Neural cell (in vitro differentiated cells): ENCODE data around the gene ERG28. TPM values are rescaled to one million over a fixed set of nuclear protein-coding genes. Genes with fewer than 3 reads are reported as not detected.
"Not testable (repeated sequence)": the region's sequence is repeated elsewhere in the genome, so short reads cannot be mapped to it uniquely, and the experiment has no call there.

Source experiments
- H2AFZ ChIP-seq: fragments of 200-600, 300-800 bp; sonication (generic), shearing (Covaris generic); 2 replicates; pipeline ENCODE4 v1.6.0; 2014; ENCODE audit warnings: low read depth, mild to moderate bottlenecking, antibody characterized with exemption, low read length, moderate library complexity
- H3F3A ChIP-seq: fragments of 200-600 bp; shearing (Covaris generic); 2 replicates; pipeline ENCODE4 v1.6.1; 2016; ENCODE audit warnings: mild to moderate bottlenecking, moderate library complexity, mixed read lengths, antibody characterized with exemption, low read length; ENCODE audit not compliant: insufficient read depth, poor library complexity, severe bottlenecking
- H3K27ac ChIP-seq: fragments of 200-600, 300-800 bp; sonication (generic), shearing (Covaris generic); 2 replicates; pipeline ENCODE4 v1.5.1; 2014; ENCODE audit warnings: mild to moderate bottlenecking, low read length, moderate library complexity
- H3K27me3 ChIP-seq: fragments of 300-800, 200-600 bp; sonication (generic), shearing (Covaris generic); 2 replicates; pipeline ENCODE4 v1.6.0; 2014; ENCODE audit warnings: mild to moderate bottlenecking, low read depth, low read length, moderate library complexity; ENCODE audit not compliant: insufficient read depth
- H3K36me3 ChIP-seq: fragments of 300-800, 200-600 bp; sonication (generic), shearing (Covaris generic); 2 replicates; pipeline ENCODE4 v1.5.1; 2014; ENCODE audit warnings: mild to moderate bottlenecking, antibody characterized with exemption, low read length, moderate library complexity; ENCODE audit not compliant: insufficient read depth
- H3K4me2 ChIP-seq: fragments of 300-800, 200-600 bp; sonication (generic), shearing (Covaris generic); 2 replicates; pipeline ENCODE4 v1.6.0; 2014; ENCODE audit warnings: mild to moderate bottlenecking, low read length
- H3K4me3 ChIP-seq: fragments of 300-800, 200-600 bp; sonication (generic), shearing (Covaris generic); 2 replicates; pipeline ENCODE4 v1.5.1; 2014; ENCODE audit warnings: mild to moderate bottlenecking, low read length, moderate library complexity
- H3K79me2 ChIP-seq: fragments of 200-600 bp; shearing (Covaris generic); replicated peaks from 2 replicates; pipeline ENCODE4 v1.6.0; 2014; ENCODE audit warnings: mild to moderate bottlenecking, low read length, moderate library complexity; ENCODE audit not compliant: insufficient read depth
- H3K9ac ChIP-seq: fragments of 300-800, 200-600 bp; sonication (generic), shearing (Covaris generic); 2 replicates; pipeline ENCODE4 v1.6.1; 2016; ENCODE audit warnings: mild to moderate bottlenecking, low read length, mixed read lengths
- H3K9me2 ChIP-seq: fragments of 200-600 bp; shearing (Covaris generic); 2 replicates; pipeline ENCODE4 v1.6.1; 2016; ENCODE audit warnings: mild to moderate bottlenecking, low read length, mixed read lengths; ENCODE audit not compliant: insufficient read depth
- H3K9me3 ChIP-seq: fragments of 200-600, 300-800 bp; sonication (generic), shearing (Covaris generic); 2 replicates; pipeline ENCODE4 v1.6.1; 2016; ENCODE audit warnings: mild to moderate bottlenecking, mixed run types, low read length, moderate library complexity, mixed read lengths
- H4K20me1 ChIP-seq: fragments of 200-600 bp; shearing (Covaris generic); 2 replicates; pipeline ENCODE4 v1.6.1; 2016; ENCODE audit warnings: mild to moderate bottlenecking, mixed run types; ENCODE audit not compliant: insufficient read depth
- CTCF ChIP-seq: fragments of 450-650 bp; IDR thresholded peaks from 2 replicates; pipeline ENCODE4 v1.5.1; 2014; ENCODE audit warnings: antibody characterized with exemption, mild to moderate bottlenecking, moderate library complexity; ENCODE audit not compliant: poor library complexity, severe bottlenecking
- EP300 ChIP-seq: fragments of 450-650 bp; conservative IDR thresholded peaks from 2 replicates; pipeline ENCODE4 v1.6.1; 2014; ENCODE audit warnings: antibody characterized with exemption, mild to moderate bottlenecking, moderate library complexity; ENCODE audit not compliant: poor library complexity, severe bottlenecking
- EZH2 ChIP-seq: fragments of 200-600, 300-800 bp; shearing (Covaris generic), sonication (generic); IDR thresholded peaks from 2 replicates; pipeline ENCODE4 v1.6.1; 2014; ENCODE audit warnings: antibody characterized with exemption, low read length, borderline replicate concordance, mild to moderate bottlenecking; ENCODE audit not compliant: insufficient read depth, poor library complexity, severe bottlenecking
- MXI1 ChIP-seq: fragments of 450-650 bp; conservative IDR thresholded peaks from 2 replicates; pipeline ENCODE4 v1.6.1; 2014; ENCODE audit warnings: antibody characterized with exemption, mild to moderate bottlenecking; ENCODE audit not compliant: poor library complexity, severe bottlenecking
- POLR2AphosphoS5 ChIP-seq: IDR thresholded peaks from 2 replicates; pipeline ENCODE4 v1.6.1; 2012
- RAD21 ChIP-seq: fragments of 450-650 bp; conservative IDR thresholded peaks from 2 replicates; pipeline ENCODE4 v1.6.1; 2014; ENCODE audit warnings: antibody characterized with exemption, mild to moderate bottlenecking, moderate library complexity
- REST ChIP-seq: IDR thresholded peaks from 2 replicates; pipeline ENCODE4 v1.6.1; 2012; ENCODE audit warnings: borderline replicate concordance
- SMC3 ChIP-seq: fragments of 450-650 bp; conservative IDR thresholded peaks from 2 replicates; pipeline ENCODE4 v1.6.1; 2014; ENCODE audit warnings: antibody characterized with exemption, mild to moderate bottlenecking, moderate library complexity; ENCODE audit not compliant: poor library complexity
- TAF1 ChIP-seq: IDR thresholded peaks from 2 replicates; pipeline ENCODE4 v1.6.1; 2012; ENCODE audit warnings: low read depth
- polyA plus RNA-seq: library from polyadenylated mRNA; depleted of rRNA; stranded (reverse); fragments of >200 nt; gene quantifications from 2 replicates; pipeline ENCODE4 v1.2.3, GENCODE V29; 2014
- small RNA-seq, 3 experiments: library from RNA; depleted of rRNA; stranded (forward); fragments of <200 nt; gene quantifications; one replicate each; pipeline ENCODE3, GENCODE V24; 2012

The ERG28 gene
- polyA plus RNA-seq, 1 donor from 2014 or later = 23.4 TPM

GRCh38 chr14:75602503-75602902 is 58.2 kb downstream of the ERG28 start:
- H3K9me3 ChIP-seq = no peaks in the 10 kb centered on the region
- no peaks in the 10 kb centered on the region for H3K27me3 ChIP-seq
- H3K4me3 ChIP-seq = no peak overlapping the region
- H2AFZ ChIP-seq = no peak overlapping the region
- no peak overlapping the region for H3K27ac ChIP-seq
- H3F3A ChIP-seq = no peaks in the 10 kb centered on the region
- H3K9me2 ChIP-seq = no peaks in the 10 kb centered on the region
- H3K36me3 ChIP-seq = no peaks in the 10 kb centered on the region
- H3K79me2 ChIP-seq = no peaks in the 10 kb centered on the region
- H3K9ac ChIP-seq = no peak overlapping the region
- TF ChIP-seq MXI1 (no peak), REST (no peak), TAF1 (no peak), RAD21 (no peak), EZH2 (no peak), EP300 (no peak), POLR2AphosphoS5 (no peak), CTCF (no peak), SMC3 (no peak)
- H3K4me2 ChIP-seq = no peak overlapping the region
- no peaks in the 10 kb centered on the region for H4K20me1 ChIP-seq

GRCh38 chr14:75601061-75601460 is 59.6 kb downstream of the ERG28 start:
- not testable (repeated sequence) for H3K9me3 ChIP-seq, H3K9me2 ChIP-seq, H3K4me2 ChIP-seq, H3K4me3 ChIP-seq, H4K20me1 ChIP-seq, H3K9ac ChIP-seq, H3K27ac ChIP-seq, H3K36me3 ChIP-seq, H3F3A ChIP-seq, H3K27me3 ChIP-seq, H3K79me2 ChIP-seq, H2AFZ ChIP-seq

- not testable (repeated sequence) for H3K36me3 ChIP-seq, H3K79me2 ChIP-seq, H3K9me2 ChIP-seq, H3F3A ChIP-seq, H3K27me3 ChIP-seq, H3K9me3 ChIP-seq, H3K4me3 ChIP-seq, H4K20me1 ChIP-seq, H2AFZ ChIP-seq, H3K27ac ChIP-seq, H3K9ac ChIP-seq, H3K4me2 ChIP-seq
Observed at GRCh38 chr14:75600100-75600499, 60.6 kb downstream of the ERG28 start.

Small RNA genes lying within 50 kb of the gene (small RNA-seq; reads per million reads assigned to genes)
- 1.9 to 7.3 (median 2.3) reads per million in 3 experiments for gene RNA5SP387

Other genes starting within 250 kb of the ERG28 start
- gene JDP2, start 232.9 kb downstream of the ERG28 start, polyA plus RNA-seq = 17.9 and 20.3 TPM in 2 replicates
- not detected in 2 replicates for gene BATF, start 138.4 kb downstream of the ERG28 start, polyA plus RNA-seq
- gene FLVCR2, start 82.3 kb downstream of the ERG28 start, polyA plus RNA-seq = not detected in 2 replicates
- 8.2 and 12.5 TPM in 2 replicates for gene TTLL5, start 370 bp upstream of the ERG28 start, polyA plus RNA-seq